ENCODE results near the gene ARID3C. TPM values are rescaled to one million over a fixed set of nuclear protein-coding genes. Genes with fewer than 3 reads are reported as not detected.

Gene ARID3C
- total and polyA plus RNA-seq, 10 donors: not detected

DNA sequence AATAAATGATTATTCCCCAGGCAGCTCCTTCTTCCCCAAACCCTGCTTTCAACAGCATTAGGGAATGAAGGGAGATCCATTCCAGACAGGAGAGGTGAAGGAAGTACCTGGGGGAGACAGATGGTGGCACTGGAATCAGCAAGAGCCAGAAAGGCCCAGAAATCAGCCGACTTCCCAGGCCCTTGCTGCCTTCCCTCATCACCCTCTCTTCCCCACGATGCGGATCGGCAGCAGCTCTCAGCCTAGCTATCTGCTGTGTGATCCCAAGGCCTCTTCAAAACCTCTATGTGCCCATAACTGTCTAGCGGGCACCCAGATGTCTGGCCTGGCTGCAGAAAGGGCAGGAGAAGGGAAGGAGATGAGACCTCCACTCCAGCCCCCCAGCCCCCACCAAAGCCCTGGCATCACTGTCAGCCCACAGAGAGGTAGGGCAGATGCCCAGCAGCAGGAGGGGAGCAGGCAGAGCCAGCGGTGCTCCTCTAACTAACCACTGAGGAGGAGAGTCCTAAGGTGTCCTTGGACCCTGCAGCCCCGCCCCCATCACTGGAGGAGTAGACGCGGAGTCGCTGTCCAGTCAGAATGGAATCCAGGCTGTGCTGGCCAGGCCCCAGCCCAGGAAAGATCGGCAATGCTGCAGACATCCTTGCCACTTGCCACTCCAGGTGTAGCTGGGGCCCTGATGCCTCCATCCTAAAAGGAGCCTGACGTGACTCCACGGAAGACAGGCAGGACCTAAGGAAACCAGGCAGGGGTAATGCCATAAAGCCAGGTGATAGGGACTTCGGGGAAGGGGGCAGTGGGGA, 52.1 kb downstream of the ARID3C start:
- 60 to 73% (median 68%) methylated on average over 9 to 14 of the region's 14 CpGs for WGBS, 5 donors
- no peak for TF ChIP-seq POLR2AphosphoS5 (IDR thresholded peaks at IDR 0.05)
- TF ChIP-seq, protein P1, sequence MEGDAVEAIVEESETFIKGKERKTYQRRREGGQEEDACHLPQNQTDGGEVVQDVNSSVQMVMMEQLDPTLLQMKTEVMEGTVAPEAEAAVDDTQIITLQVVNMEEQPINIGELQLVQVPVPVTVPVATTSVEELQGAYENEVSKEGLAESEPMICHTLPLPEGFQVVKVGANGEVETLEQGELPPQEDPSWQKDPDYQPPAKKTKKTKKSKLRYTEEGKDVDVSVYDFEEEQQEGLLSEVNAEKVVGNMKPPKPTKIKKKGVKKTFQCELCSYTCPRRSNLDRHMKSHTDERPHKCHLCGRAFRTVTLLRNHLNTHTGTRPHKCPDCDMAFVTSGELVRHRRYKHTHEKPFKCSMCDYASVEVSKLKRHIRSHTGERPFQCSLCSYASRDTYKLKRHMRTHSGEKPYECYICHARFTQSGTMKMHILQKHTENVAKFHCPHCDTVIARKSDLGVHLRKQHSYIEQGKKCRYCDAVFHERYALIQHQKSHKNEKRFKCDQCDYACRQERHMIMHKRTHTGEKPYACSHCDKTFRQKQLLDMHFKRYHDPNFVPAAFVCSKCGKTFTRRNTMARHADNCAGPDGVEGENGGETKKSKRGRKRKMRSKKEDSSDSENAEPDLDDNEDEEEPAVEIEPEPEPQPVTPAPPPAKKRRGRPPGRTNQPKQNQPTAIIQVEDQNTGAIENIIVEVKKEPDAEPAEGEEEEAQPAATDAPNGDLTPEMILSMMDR (IDR thresholded peaks at IDR 0.05 in 8 of 11, conservative IDR thresholded peaks at IDR 0.05 in 3 of 11): no peak
- no peak for TF ChIP-seq POLR2A (IDR thresholded peaks at IDR 0.05)
- no peak for DNase-seq
- no peak overlapping the region for H3K4me3 ChIP-seq
- H3K4me1 ChIP-seq: peaks cover 0 to 92% (median 34%) of the 10 kb centered on the region in 6 donors
- intact Hi-C loops (cut with DNase I; ENCODE audit: low total_unique reads): no loop called here
- no peaks in the 10 kb centered on the region for H3K36me3 ChIP-seq
- peaks cover 0 to 83% (median 28%) of the 10 kb centered on the region in 7 donors for H3K27me3 ChIP-seq (replicated peaks in 1 of 7)
- no peaks in the 10 kb centered on the region for H3K9me3 ChIP-seq
- peak overlapping the region in 4 of 8 donors; percentile 8 to 62 (median 54) for H3K27ac ChIP-seq

DNA sequence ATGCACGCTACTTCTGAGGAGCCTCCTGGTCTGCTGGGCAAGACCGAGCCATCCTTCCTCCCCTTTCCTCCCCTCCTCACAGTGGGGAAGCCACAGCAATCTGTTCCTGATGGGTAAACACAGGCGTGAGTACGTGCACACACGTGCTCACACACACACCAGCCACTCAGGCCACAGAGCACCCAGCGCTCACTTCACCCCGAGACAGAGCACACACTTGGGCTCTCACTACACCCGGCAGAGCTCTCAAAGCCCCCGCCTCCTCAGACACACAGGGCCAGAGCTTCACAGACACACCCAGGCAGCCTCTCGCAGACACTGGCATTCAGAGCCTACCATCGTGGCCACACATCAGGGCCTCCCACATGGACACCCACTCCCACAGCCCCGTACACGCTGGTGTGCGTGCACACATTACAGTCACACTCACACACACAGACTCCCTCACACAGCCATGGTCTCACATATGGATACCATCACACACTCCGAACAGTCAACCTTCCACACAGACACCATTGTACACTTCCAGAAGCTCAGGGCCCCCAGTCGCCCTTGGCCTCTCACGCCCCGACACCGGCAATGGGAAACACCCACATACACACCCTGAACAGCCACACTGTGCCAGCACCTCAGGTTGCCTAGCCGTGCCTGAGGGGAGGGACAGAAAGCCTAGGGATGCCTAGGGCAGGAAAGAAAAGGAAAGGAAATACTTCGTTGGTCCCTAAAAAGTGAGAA, 52.8 kb downstream of the ARID3C start:
- Histone ChIP-seq H3K27ac (peak overlapping the region in 3 of 8 donors; percentile 1 to 62 (median 25)), H3K4me3 (no peak overlapping the region), H3K4me1 (peaks cover 0 to 94% (median 34%) of the 10 kb centered on the region in 6 donors), H3K9me3 (no peaks in the 10 kb centered on the region), H3K27me3 (replicated peaks in 1 of 7) (peaks cover 0 to 79% (median 28%) of the 10 kb centered on the region in 7 donors), H3K36me3 (no peaks in the 10 kb centered on the region)
- intact Hi-C loops (cut with DNase I; ENCODE audit: low total_unique reads): no loop called here
- WGBS, 5 donors: 59 to 74% (median 64%) methylated on average over 21 of the region's 21 CpGs
- DNase-seq: no peak
- TF ChIP-seq POLR2A (IDR thresholded peaks at IDR 0.05) (no peak), POLR2AphosphoS5 (IDR thresholded peaks at IDR 0.05) (no peak)
- TF ChIP-seq, protein P1 (IDR thresholded peaks at IDR 0.05 in 8 of 11, conservative IDR thresholded peaks at IDR 0.05 in 3 of 11): no peak

DNA sequence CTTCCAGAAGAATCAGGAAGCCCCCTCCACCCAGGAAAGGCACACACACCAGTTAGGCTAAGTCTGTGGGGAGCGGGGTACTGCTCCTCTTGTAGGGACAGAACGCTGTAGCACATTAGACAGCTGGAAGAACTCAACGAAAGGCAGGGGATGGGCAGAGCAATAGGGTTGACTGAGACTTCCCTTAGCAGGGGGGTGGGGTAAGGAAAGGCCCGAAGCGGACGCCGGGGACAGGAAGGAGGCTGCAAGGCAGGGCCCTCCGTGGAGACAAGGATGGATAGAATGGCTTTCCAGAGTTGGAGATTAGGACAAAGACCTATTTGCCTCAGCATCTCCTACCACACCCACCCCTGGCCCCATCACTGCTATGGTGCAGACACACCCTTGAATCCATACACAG, 53.6 kb downstream of the ARID3C start:
- Histone ChIP-seq H3K27ac (peak overlapping the region in 3 of 8 donors; percentile 44 to 62 (median 53)), H3K27me3 (replicated peaks in 1 of 7) (peaks cover 0 to 71% (median 28%) of the 10 kb centered on the region in 7 donors), H3K4me3 (no peak overlapping the region), H3K9me3 (no peaks in the 10 kb centered on the region), H3K4me1 (peaks cover 0 to 95% (median 37%) of the 10 kb centered on the region in 6 donors), H3K36me3 (no peaks in the 10 kb centered on the region)
- no peak for DNase-seq
- 35 to 42% (median 39%) methylated on average over 8 of the region's 8 CpGs for WGBS, 5 donors
- TF ChIP-seq POLR2A (IDR thresholded peaks at IDR 0.05) (no peak), POLR2AphosphoS5 (IDR thresholded peaks at IDR 0.05) (peak in 2 of 3 donors; percentile 27 to 38)
- TF ChIP-seq, protein P1 (IDR thresholded peaks at IDR 0.05 in 8 of 11, conservative IDR thresholded peaks at IDR 0.05 in 3 of 11): no peak
- intact Hi-C loops (cut with DNase I; ENCODE audit: low total_unique reads): no loop called here

DNA sequence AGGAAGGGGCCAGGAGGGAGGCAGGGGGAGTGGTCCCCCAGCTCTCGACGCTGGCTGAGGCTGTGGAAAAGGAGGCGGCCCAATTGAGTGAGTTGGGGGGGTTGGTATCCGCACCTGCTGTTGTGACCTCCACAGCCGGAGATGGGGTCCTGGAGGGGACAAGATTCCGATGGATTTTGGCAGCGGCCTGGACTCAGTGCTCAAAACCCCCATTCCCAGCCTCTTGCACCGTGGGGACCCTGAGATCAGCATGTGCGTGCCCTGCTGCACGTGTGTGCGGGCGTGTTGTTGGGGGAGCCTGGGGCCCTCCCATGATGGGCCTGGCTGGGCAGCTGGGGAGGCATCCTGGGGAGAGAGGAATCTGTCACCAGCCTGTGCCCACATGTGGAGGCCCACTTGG, 54.3 kb downstream of the ARID3C start:
- Histone ChIP-seq H3K4me3 (no peak overlapping the region), H3K36me3 (no peaks in the 10 kb centered on the region), H3K27ac (peak overlapping the region in 4 of 8 donors; percentile 42 to 60 (median 48)), H3K27me3 (replicated peaks in 1 of 7) (peaks cover 0 to 64% (median 25%) of the 10 kb centered on the region in 7 donors), H3K4me1 (peaks cover 0 to 95% (median 35%) of the 10 kb centered on the region in 6 donors), H3K9me3 (no peaks in the 10 kb centered on the region)
- intact Hi-C loops (cut with DNase I; ENCODE audit: low total_unique reads): no loop called here
- DNase-seq: no peak
- 80 to 92% (median 89%) methylated on average over 10 to 12 of the region's 12 CpGs for WGBS, 5 donors
- TF ChIP-seq POLR2AphosphoS5 (IDR thresholded peaks at IDR 0.05) (no peak), POLR2A (IDR thresholded peaks at IDR 0.05) (no peak)
- TF ChIP-seq, protein P1 (IDR thresholded peaks at IDR 0.05 in 8 of 11, conservative IDR thresholded peaks at IDR 0.05 in 3 of 11): no peak

All from spleen (tissue), 11 donors.